ENCODE data around the gene TEX14. TPM values are rescaled to one million over a fixed set of nuclear protein-coding genes. Genes with fewer than 3 reads are reported as not detected.

Gene TEX14
- total and polyA plus RNA-seq, 10 of the 15 experiments (the other 5 are each of a cell fraction or from before 2014, with no cell fraction given): 0.15 to 1.3 (median 0.66) TPM

- ChIA-PET RAD21 (ENCODE audit: unreplicated experiment) (no interaction called here), POLR2A (no interaction called here), SMC1A (ENCODE audit: uncharacterized antibody, unreplicated experiment) (interaction anchor here (1.5 kb wide), 1 partner anchor 9 kb away, joined by 5 read pairs; no protein-coding TSS in a partner anchor), CTCF (no interaction called here)
- no peak overlapping the region for H3K27ac ChIP-seq (ENCODE audit: control insufficient read depth, insufficient read depth)
- H3K27me3 ChIP-seq (replicated peaks in 1 of 2; ENCODE audit: control insufficient read depth in 2 of 2, insufficient read depth in 2 of 2, low read length in 1 of 2): no peaks in the 10 kb centered on the region
- no peak overlapping the region for H3K9ac ChIP-seq (ENCODE audit: control insufficient read depth, insufficient read depth, low read length)
- H4K20me1 ChIP-seq (ENCODE audit: control insufficient read depth, insufficient read depth): no peaks in the 10 kb centered on the region
- in situ Hi-C loops (cut with MboI): no loop called here
- no peak for DNase-seq (ENCODE audit: low read depth, low spot score)
- no peak for ATAC-seq
- H3K36me3 ChIP-seq (ENCODE audit: control insufficient read depth in 2 of 2, insufficient read depth in 2 of 2, low read length in 1 of 2): no peaks in the 10 kb centered on the region
- no peaks in the 10 kb centered on the region for H3K4me1 ChIP-seq (ENCODE audit: control insufficient read depth, insufficient read depth, low read length)
- no TSS peak for BruUV-seq (replicated peaks)
- no peak overlapping the region for H3K4me2 ChIP-seq (ENCODE audit: control insufficient read depth, insufficient read depth)
- H3K79me2 ChIP-seq (ENCODE audit: control insufficient read depth, insufficient read depth, low read length): no peaks in the 10 kb centered on the region
- H3K9me3 ChIP-seq (replicated peaks; ENCODE audit: control insufficient read depth, insufficient read depth, low read length): no peaks in the 10 kb centered on the region
- FAIRE-seq: no peak
- 5% methylated on average over 1 of the region's 1 CpG for WGBS (ENCODE audit: insufficient coverage, insufficient replicate concordance, low lambda C conversion rate, missing lambda C conversion rate)
- no peak overlapping the region for H3K4me3 ChIP-seq
- H2AFZ ChIP-seq (ENCODE audit: control insufficient read depth, low read depth, low read length): no peak overlapping the region
- intact Hi-C loops (cut with micrococcal nuclease; ENCODE audit: unreplicated experiment): no loop called here
- TF ChIP-seq, protein P1, sequence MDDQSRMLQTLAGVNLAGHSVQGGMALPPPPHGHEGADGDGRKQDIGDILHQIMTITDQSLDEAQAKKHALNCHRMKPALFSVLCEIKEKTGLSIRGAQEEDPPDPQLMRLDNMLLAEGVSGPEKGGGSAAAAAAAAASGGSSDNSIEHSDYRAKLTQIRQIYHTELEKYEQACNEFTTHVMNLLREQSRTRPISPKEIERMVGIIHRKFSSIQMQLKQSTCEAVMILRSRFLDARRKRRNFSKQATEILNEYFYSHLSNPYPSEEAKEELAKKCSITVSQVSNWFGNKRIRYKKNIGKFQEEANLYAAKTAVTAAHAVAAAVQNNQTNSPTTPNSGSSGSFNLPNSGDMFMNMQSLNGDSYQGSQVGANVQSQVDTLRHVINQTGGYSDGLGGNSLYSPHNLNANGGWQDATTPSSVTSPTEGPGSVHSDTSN (IDR thresholded peaks at IDR 0.05; ENCODE audit: insufficient replicate concordance, low read depth, low read length): no peak
- TF ChIP-seq BACH1 (IDR thresholded peaks at IDR 0.05; ENCODE audit: borderline replicate concordance): no peak
- no peak for TF ChIP-seq MYB (IDR thresholded peaks at IDR 0.05; ENCODE audit: borderline replicate concordance, low read depth, low read length)
- TF ChIP-seq LARP7 (IDR thresholded peaks at IDR 0.05): no peak
- TF ChIP-seq KAT2A (conservative IDR thresholded peaks at IDR 0.05; ENCODE audit: control insufficient read depth, low read depth, low read length): no peak
- TF ChIP-seq, protein P2, sequence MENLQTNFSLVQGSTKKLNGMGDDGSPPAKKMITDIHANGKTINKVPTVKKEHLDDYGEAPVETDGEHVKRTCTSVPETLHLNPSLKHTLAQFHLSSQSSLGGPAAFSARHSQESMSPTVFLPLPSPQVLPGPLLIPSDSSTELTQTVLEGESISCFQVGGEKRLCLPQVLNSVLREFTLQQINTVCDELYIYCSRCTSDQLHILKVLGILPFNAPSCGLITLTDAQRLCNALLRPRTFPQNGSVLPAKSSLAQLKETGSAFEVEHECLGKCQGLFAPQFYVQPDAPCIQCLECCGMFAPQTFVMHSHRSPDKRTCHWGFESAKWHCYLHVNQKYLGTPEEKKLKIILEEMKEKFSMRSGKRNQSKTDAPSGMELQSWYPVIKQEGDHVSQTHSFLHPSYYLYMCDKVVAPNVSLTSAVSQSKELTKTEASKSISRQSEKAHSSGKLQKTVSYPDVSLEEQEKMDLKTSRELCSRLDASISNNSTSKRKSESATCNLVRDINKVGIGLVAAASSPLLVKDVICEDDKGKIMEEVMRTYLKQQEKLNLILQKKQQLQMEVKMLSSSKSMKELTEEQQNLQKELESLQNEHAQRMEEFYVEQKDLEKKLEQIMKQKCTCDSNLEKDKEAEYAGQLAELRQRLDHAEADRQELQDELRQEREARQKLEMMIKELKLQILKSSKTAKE (IDR thresholded peaks at IDR 0.05; ENCODE audit: low read depth, poor library complexity, severe bottlenecking): no peak
- TF ChIP-seq ZNF207 (IDR thresholded peaks at IDR 0.05; ENCODE audit: borderline replicate concordance): no peak
- TF ChIP-seq ETV6 (conservative IDR thresholded peaks at IDR 0.05 in 1 of 2, IDR thresholded peaks at IDR 0.05 in 1 of 2; ENCODE audit: borderline replicate concordance in 1 of 2, low read depth in 1 of 2): no peak
- no peak for TF ChIP-seq NBN (IDR thresholded peaks at IDR 0.05)
- no peak for TF ChIP-seq CHD4 (IDR thresholded peaks at IDR 0.05)
- TF ChIP-seq CTCF (IDR thresholded peaks at IDR 0.05 in 2 of 3, conservative IDR thresholded peaks at IDR 0.05 in 1 of 3; ENCODE audit: control insufficient read depth in 2 of 3, extremely low read depth in 1 of 3, insufficient read depth in 1 of 3, low read depth in 3 of 3, low read length in 3 of 3): no peak
- TF ChIP-seq ZBTB40 (IDR thresholded peaks at IDR 0.05; ENCODE audit: borderline replicate concordance): no peak
- no peak for TF ChIP-seq POLR2AphosphoS2 (IDR thresholded peaks at IDR 0.05; ENCODE audit: low read depth, low read length)
Measured at GRCh38 chr17:58728798-58729197, 37.0 kb upstream of the TEX14 start.

All from GM12878 (cell line).